ENCODE measurements around the gene EXOSC2.
"Not testable (repeated sequence)": the region's sequence is repeated elsewhere in the genome, so short reads cannot be mapped to it uniquely, and the experiment has no call there.

- TF ChIP-seq CTCF (conservative IDR thresholded peaks at IDR 0.05 in 1 of 2, IDR thresholded peaks at IDR 0.05 in 1 of 2; ENCODE audit: low read depth in 1 of 2, low read length in 2 of 2); EZH2 (IDR thresholded peaks at IDR 0.05; ENCODE audit: low read length, missing control alignments): not testable (repeated sequence)
These were observed 7.6 kb upstream of the EXOSC2 start for GRCh38 chr9:130685945-130686344.
